ENCODE results near the gene GAK. TPM values are rescaled to one million over a fixed set of nuclear protein-coding genes. Genes with fewer than 3 reads are reported as not detected.

GAK gene
- total and polyA plus RNA-seq, 4 donors = 27.4 to 69.7 (median 47.0) TPM

DNA sequence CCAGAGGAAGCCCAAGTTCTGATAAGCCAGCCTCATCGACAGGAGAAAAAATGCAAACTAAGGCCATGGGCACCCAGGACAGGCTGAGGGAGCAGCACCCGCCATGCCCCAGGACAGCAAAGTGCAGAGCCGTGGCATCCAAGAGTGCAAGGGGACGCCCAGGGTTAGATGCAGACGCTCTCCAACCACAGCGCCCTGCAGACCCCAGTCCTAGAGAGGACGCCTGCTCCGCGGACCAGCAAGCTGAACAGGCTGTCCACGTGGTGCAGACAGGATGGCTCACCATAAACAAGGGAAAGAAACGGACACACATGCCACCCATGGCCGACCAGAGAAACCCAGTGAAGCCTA is 32.6 kb downstream of the GAK start:
- Histone ChIP-seq H3K4me3 (ENCODE audit: low read depth in 1 of 3, low read length in 3 of 3) (no peak overlapping the region), H3K9me3 (ENCODE audit: control insufficient read depth in 4 of 4, low read length in 3 of 4) (no peaks in the 10 kb centered on the region), H3K9ac (ENCODE audit: low read depth in 1 of 2, low read length in 2 of 2) (no peak overlapping the region), H3K36me3 (ENCODE audit: control insufficient read depth in 4 of 4, insufficient read depth in 3 of 4, low read depth in 1 of 4, low read length in 3 of 4) (peaks cover 4 to 63% (median 15%) of the 10 kb centered on the region in 4 donors), H3K27me3 (ENCODE audit: control insufficient read depth in 4 of 4, insufficient read depth in 4 of 4, low read length in 3 of 4) (no peaks in the 10 kb centered on the region), H3K27ac (ENCODE audit: low read depth in 1 of 2, low read length in 2 of 2) (no peak overlapping the region), H3K4me1 (ENCODE audit: control insufficient read depth in 4 of 4, insufficient read depth in 4 of 4, low read length in 3 of 4) (no peaks in the 10 kb centered on the region)
- WGBS = 96% methylated on average over 12 of the region's 12 CpGs
- TF ChIP-seq RXRA (IDR thresholded peaks at IDR 0.05) (no peak), FOXA1 (IDR thresholded peaks at IDR 0.05) (no peak), YY1 (IDR thresholded peaks at IDR 0.05) (no peak), EGR1 (IDR thresholded peaks at IDR 0.05; ENCODE audit: low read depth in 2 of 2) (no peak), TAF1 (conservative IDR thresholded peaks at IDR 0.05) (no peak), HNF4A (conservative IDR thresholded peaks at IDR 0.05) (no peak), RAD21 (IDR thresholded peaks at IDR 0.05) (no peak), GABPA (IDR thresholded peaks at IDR 0.05 in 1 of 2, conservative IDR thresholded peaks at IDR 0.05 in 1 of 2) (no peak), NR2F2 (IDR thresholded peaks at IDR 0.05) (no peak), FOXA2 (IDR thresholded peaks at IDR 0.05) (no peak)
- TF ChIP-seq, protein P1, sequence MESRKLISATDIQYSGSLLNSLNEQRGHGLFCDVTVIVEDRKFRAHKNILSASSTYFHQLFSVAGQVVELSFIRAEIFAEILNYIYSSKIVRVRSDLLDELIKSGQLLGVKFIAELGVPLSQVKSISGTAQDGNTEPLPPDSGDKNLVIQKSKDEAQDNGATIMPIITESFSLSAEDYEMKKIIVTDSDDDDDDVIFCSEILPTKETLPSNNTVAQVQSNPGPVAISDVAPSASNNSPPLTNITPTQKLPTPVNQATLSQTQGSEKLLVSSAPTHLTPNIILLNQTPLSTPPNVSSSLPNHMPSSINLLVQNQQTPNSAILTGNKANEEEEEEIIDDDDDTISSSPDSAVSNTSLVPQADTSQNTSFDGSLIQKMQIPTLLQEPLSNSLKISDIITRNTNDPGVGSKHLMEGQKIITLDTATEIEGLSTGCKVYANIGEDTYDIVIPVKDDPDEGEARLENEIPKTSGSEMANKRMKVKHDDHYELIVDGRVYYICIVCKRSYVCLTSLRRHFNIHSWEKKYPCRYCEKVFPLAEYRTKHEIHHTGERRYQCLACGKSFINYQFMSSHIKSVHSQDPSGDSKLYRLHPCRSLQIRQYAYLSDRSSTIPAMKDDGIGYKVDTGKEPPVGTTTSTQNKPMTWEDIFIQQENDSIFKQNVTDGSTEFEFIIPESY (IDR thresholded peaks at IDR 0.05) = no peak
- TF ChIP-seq, protein P2, sequence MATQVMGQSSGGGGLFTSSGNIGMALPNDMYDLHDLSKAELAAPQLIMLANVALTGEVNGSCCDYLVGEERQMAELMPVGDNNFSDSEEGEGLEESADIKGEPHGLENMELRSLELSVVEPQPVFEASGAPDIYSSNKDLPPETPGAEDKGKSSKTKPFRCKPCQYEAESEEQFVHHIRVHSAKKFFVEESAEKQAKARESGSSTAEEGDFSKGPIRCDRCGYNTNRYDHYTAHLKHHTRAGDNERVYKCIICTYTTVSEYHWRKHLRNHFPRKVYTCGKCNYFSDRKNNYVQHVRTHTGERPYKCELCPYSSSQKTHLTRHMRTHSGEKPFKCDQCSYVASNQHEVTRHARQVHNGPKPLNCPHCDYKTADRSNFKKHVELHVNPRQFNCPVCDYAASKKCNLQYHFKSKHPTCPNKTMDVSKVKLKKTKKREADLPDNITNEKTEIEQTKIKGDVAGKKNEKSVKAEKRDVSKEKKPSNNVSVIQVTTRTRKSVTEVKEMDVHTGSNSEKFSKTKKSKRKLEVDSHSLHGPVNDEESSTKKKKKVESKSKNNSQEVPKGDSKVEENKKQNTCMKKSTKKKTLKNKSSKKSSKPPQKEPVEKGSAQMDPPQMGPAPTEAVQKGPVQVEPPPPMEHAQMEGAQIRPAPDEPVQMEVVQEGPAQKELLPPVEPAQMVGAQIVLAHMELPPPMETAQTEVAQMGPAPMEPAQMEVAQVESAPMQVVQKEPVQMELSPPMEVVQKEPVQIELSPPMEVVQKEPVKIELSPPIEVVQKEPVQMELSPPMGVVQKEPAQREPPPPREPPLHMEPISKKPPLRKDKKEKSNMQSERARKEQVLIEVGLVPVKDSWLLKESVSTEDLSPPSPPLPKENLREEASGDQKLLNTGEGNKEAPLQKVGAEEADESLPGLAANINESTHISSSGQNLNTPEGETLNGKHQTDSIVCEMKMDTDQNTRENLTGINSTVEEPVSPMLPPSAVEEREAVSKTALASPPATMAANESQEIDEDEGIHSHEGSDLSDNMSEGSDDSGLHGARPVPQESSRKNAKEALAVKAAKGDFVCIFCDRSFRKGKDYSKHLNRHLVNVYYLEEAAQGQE (IDR thresholded peaks at IDR 0.05) = no peak
- no peak for DNase-seq (ENCODE audit: low spot score)

DNA sequence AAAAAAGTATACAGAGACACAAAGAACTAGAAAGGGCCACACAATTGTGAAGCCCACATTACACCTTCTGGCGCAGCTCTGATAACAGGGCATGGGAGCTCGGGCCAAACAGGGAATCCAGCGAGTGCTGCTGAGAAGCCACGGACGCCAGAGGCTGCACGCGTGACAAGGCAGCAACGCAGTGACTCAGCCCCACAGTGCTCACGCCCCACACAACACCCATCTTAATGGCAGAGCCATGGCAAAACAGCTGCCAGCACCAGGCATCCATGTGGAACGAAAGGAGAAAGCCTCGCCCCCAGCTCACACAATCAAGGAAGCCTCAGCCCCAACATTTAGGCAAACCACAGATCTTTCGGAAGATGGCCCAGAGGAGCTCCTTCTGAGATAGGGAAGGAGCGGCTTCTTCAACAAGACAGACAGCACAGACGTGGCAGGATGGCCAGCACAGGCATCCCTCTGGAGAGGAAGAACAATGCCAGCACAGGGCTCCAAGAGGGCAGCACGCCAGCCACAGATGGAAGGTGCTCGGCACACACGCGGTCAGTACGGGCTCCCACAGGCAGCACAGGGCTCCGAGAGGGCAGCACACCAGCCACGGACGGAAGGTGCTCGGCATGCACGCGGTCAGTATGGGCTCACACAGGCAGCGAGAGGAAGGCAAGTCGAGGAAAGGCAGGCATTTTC is 33.1 kb downstream of the GAK start:
- Histone ChIP-seq H3K36me3 (ENCODE audit: control insufficient read depth in 4 of 4, insufficient read depth in 3 of 4, low read depth in 1 of 4, low read length in 3 of 4) (peaks cover 4 to 64% (median 15%) of the 10 kb centered on the region in 4 donors), H3K9me3 (ENCODE audit: control insufficient read depth in 4 of 4, low read length in 3 of 4) (no peaks in the 10 kb centered on the region), H3K4me3 (ENCODE audit: low read depth in 1 of 3, low read length in 3 of 3) (no peak overlapping the region), H3K9ac (ENCODE audit: low read depth in 1 of 2, low read length in 2 of 2) (no peak overlapping the region), H3K27ac (ENCODE audit: low read depth in 1 of 2, low read length in 2 of 2) (no peak overlapping the region), H3K4me1 (ENCODE audit: control insufficient read depth in 4 of 4, insufficient read depth in 4 of 4, low read length in 3 of 4) (no peaks in the 10 kb centered on the region), H3K27me3 (ENCODE audit: control insufficient read depth in 4 of 4, insufficient read depth in 4 of 4, low read length in 3 of 4) (no peaks in the 10 kb centered on the region)
- no peak for DNase-seq (ENCODE audit: low spot score)
- TF ChIP-seq, protein P3, sequence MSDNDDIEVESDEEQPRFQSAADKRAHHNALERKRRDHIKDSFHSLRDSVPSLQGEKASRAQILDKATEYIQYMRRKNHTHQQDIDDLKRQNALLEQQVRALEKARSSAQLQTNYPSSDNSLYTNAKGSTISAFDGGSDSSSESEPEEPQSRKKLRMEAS (IDR thresholded peaks at IDR 0.05) = no peak
- TF ChIP-seq NR2F2 (IDR thresholded peaks at IDR 0.05) = no peak
- TF ChIP-seq RAD21 (IDR thresholded peaks at IDR 0.05) = no peak
- no peak for TF ChIP-seq HNF4A (conservative IDR thresholded peaks at IDR 0.05)
- TF ChIP-seq HNF4G (IDR thresholded peaks at IDR 0.05) = no peak
- 95% methylated on average over 27 of the region's 27 CpGs for WGBS
